WTC11 (cell line): Measurements from ENCODE around the gene ARID3C.

ENCODE experiments used
- E2F4 ChIP-seq: sonication (generic); formaldehyde crosslinking; IDR thresholded peaks from 2 replicates; pipeline ENCODE4 v1.8.1; 2022; ENCODE audit warnings: low read depth, mild to moderate bottlenecking, moderate library complexity, missing genetic modification reagents, borderline replicate concordance
- TF ChIP-seq, protein P1 (sequence below): fragments of 200-600 bp; IDR thresholded peaks from 2 replicates; pipeline ENCODE4 v1.8.0; 2022; ENCODE audit warnings: antibody characterized with exemption

DNA sequence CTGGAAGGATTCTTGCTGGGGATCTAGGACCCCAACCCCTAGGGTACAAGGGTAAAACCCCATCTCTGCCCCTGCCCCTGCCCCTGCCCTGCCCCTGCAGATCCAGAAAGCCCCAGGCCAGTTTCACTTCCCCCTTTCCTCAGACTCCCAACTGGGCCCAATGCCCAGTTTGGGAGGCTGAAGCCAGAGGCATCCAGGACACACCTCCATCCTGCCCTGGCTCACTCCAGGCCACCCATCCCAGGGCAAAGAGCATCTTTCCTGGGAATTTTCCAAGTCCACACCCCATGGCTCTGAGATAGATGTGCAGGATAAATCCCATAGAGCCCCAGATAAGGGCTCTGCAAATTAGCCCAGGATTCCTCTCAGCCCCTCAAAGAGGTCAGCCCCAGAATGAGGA, 56.8 kb downstream of the ARID3C start:
- TF ChIP-seq, protein P1, sequence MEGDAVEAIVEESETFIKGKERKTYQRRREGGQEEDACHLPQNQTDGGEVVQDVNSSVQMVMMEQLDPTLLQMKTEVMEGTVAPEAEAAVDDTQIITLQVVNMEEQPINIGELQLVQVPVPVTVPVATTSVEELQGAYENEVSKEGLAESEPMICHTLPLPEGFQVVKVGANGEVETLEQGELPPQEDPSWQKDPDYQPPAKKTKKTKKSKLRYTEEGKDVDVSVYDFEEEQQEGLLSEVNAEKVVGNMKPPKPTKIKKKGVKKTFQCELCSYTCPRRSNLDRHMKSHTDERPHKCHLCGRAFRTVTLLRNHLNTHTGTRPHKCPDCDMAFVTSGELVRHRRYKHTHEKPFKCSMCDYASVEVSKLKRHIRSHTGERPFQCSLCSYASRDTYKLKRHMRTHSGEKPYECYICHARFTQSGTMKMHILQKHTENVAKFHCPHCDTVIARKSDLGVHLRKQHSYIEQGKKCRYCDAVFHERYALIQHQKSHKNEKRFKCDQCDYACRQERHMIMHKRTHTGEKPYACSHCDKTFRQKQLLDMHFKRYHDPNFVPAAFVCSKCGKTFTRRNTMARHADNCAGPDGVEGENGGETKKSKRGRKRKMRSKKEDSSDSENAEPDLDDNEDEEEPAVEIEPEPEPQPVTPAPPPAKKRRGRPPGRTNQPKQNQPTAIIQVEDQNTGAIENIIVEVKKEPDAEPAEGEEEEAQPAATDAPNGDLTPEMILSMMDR = no peak
- TF ChIP-seq E2F4 (CRISPR knock-in tag) = no peak
